Caco-2 (cell line): ENCODE data around the gene TTC33. TPM values are rescaled to one million over a fixed set of nuclear protein-coding genes. Genes with fewer than 3 reads are reported as not detected.
A peak's percentile ranks its signal among the peaks of the same experiment; 100 is the strongest.

Source experiments
- BruUV-seq: library from RNA; stranded (reverse); fragments of 400-500 nt; replicated peaks from 2 replicates; lab custom pipeline; 2021; lab: Mats Ljungman, UMichigan
- CTCF ChIA-PET: fragments of 300-600 bp; sonication (Branson Sonifier 250); formaldehyde crosslinking; loops from one replicate; lab custom pipeline; 2022; ENCODE audit warnings: antibody characterized with exemption; lab: Charles Lee
- POLR2A ChIA-PET: fragments of 300-600 bp; sonication (Branson Sonifier 250); formaldehyde crosslinking; loops from one replicate; lab custom pipeline; 2022; ENCODE audit warnings: antibody characterized with exemption; lab: Charles Lee
- DNase-seq, 2 experiments: peaks; one replicate each; pipeline versions ENCODE4 v3.0.0 to v3.0.0-alpha.2; 2020 to 2022
- H3K27me3 ChIP-seq: replicated peaks from 2 replicates; pipeline ENCODE4 v1.6.0; 2011; ENCODE audit warnings: low read length; ENCODE audit not compliant: control insufficient read depth, insufficient read depth
- H3K36me3 ChIP-seq: 2 replicates; pipeline ENCODE4 v1.5.1; 2011; ENCODE audit warnings: low read length; ENCODE audit not compliant: control insufficient read depth, insufficient read depth
- H3K4me1 ChIP-seq: fragments of 250-450 bp; sonication (Bioruptor Pico); 2 replicates; pipeline ENCODE4 v1.5.1; 2020; ENCODE audit warnings: mild to moderate bottlenecking
- H3K4me3 ChIP-seq: 2 replicates; pipeline ENCODE4 v1.5.1; 2011; ENCODE audit warnings: low read depth, mild to moderate bottlenecking, control low read depth, low read length
- H3K9me3 ChIP-seq: fragments of 250-450 bp; sonication (Bioruptor Pico); 2 replicates; pipeline ENCODE4 v1.5.1; 2020; ENCODE audit warnings: mild to moderate bottlenecking, moderate library complexity
- H3K27ac Mint-ChIP-seq: one replicate; pipeline ENCODE4 v1.8.0; 2022; ENCODE audit warnings: mixed read lengths; ENCODE audit not compliant: unreplicated experiment
- H3K27me3 Mint-ChIP-seq: one replicate; pipeline ENCODE4 v1.8.0; 2022; ENCODE audit warnings: mixed read lengths; ENCODE audit not compliant: insufficient read depth, unreplicated experiment
- H3K36me3 Mint-ChIP-seq: one replicate; pipeline ENCODE4 v1.8.0; 2022; ENCODE audit warnings: mild to moderate bottlenecking, mixed read lengths; ENCODE audit not compliant: insufficient read depth, unreplicated experiment
- H3K4me1 Mint-ChIP-seq: one replicate; pipeline ENCODE4 v1.8.0; 2022; ENCODE audit warnings: low read depth, mixed read lengths; ENCODE audit not compliant: unreplicated experiment
- H3K4me3 Mint-ChIP-seq: one replicate; pipeline ENCODE4 v1.8.0; 2022; ENCODE audit warnings: mild to moderate bottlenecking, moderate library complexity, mixed read lengths; ENCODE audit not compliant: unreplicated experiment
- H3K9me3 Mint-ChIP-seq: one replicate; pipeline ENCODE4 v1.8.0; 2022; ENCODE audit warnings: mixed read lengths; ENCODE audit not compliant: unreplicated experiment
- intact Hi-C: fragments of 100-400 bp; cut with micrococcal nuclease; formaldehyde crosslinking; loops from one replicate; pipeline ENCODE4 v1.10.0; 2022; ENCODE audit not compliant: unreplicated experiment
- total RNA-seq: library from RNA; stranded (reverse); gene quantifications from 2 replicates; pipeline ENCODE4 v1.2.3, GENCODE V29; 2022
- TF ChIP-seq, protein P1 (sequence below), 2 experiments: fragments of 200-600 bp in 1 of 2; IDR thresholded peaks; 1 replicate in 1 of 2; 2 replicates in 1 of 2; pipeline versions ENCODE4 v1.5.1 to v1.8.0; 2011 to 2022; ENCODE audit warnings: antibody characterized with exemption in 1 of 2, control low read depth in 1 of 2, inconsistent platforms in 1 of 2, low read depth in 1 of 2, low read length in 1 of 2, mild to moderate bottlenecking in 1 of 2, moderate library complexity in 1 of 2; ENCODE audit not compliant: insufficient read depth in 1 of 2, severe bottlenecking in 1 of 2, unreplicated experiment in 1 of 2

The TTC33 gene
- total RNA-seq, 1 experiment from 2014 or later = 8.6 TPM

DNA sequence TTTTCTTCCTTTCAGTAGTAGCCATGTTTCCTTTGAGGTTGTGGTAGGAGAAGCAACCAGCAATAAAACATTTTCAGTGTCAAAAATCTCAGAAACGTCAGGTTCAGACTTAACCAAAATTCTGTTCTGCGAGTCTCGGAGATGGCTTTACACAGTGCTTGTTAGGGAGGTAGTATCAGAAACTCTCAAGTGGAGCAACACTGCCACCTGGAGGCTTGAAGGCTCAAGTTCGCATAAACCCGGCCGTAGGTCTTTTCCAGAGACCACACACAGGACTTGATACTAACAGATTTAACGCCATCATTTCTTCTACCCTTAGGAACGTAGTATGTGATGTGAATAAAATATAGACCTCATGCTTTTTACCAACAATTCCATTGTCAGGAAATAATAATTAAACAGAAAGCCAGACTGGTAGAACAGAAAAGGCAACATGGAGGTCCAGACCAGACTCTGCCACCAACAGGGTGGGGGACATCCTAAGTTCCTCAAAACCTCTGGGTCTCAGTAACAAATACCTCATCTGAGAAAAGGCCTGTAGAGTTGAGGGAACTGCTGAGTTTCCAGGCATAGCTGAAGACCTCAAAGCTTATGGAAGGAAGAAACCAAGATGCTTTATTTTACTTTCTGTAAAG, 67.5 kb downstream of the TTC33 start:
- no peak overlapping the region for H3K4me3 Mint-ChIP-seq
- Histone ChIP-seq H3K4me3 (no peak overlapping the region), H3K4me1 (no peaks in the 10 kb centered on the region), H3K36me3 (no peaks in the 10 kb centered on the region), H3K9me3 (no peaks in the 10 kb centered on the region), H3K27me3 (no peaks in the 10 kb centered on the region; the same call in 1 of the 2 replicates)
- ChIA-PET CTCF (no interaction called here), POLR2A (no interaction called here)
- H3K9me3 Mint-ChIP-seq = no peaks in the 10 kb centered on the region
- H3K27me3 Mint-ChIP-seq = peaks cover 2% of the 10 kb centered on the region
- no peaks in the 10 kb centered on the region for H3K36me3 Mint-ChIP-seq
- H3K4me1 Mint-ChIP-seq = no peaks in the 10 kb centered on the region
- DNase-seq = peak; percentile 77 to 82
- no peak overlapping the region for H3K27ac Mint-ChIP-seq
- TF ChIP-seq, protein P1, sequence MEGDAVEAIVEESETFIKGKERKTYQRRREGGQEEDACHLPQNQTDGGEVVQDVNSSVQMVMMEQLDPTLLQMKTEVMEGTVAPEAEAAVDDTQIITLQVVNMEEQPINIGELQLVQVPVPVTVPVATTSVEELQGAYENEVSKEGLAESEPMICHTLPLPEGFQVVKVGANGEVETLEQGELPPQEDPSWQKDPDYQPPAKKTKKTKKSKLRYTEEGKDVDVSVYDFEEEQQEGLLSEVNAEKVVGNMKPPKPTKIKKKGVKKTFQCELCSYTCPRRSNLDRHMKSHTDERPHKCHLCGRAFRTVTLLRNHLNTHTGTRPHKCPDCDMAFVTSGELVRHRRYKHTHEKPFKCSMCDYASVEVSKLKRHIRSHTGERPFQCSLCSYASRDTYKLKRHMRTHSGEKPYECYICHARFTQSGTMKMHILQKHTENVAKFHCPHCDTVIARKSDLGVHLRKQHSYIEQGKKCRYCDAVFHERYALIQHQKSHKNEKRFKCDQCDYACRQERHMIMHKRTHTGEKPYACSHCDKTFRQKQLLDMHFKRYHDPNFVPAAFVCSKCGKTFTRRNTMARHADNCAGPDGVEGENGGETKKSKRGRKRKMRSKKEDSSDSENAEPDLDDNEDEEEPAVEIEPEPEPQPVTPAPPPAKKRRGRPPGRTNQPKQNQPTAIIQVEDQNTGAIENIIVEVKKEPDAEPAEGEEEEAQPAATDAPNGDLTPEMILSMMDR (IDR thresholded peaks at IDR 0.05; ENCODE audit: insufficient read depth in 1 of 2, low read depth in 1 of 2, low read length in 1 of 2, severe bottlenecking in 1 of 2, unreplicated experiment in 1 of 2) = peak; percentile 87 to 90
- intact Hi-C loops = loop anchor here (1.0 to 10.0 kb wide), 6 partner anchors 48 to 1109 kb away; no protein-coding TSS in a partner anchor
- no TSS peak for BruUV-seq

DNA sequence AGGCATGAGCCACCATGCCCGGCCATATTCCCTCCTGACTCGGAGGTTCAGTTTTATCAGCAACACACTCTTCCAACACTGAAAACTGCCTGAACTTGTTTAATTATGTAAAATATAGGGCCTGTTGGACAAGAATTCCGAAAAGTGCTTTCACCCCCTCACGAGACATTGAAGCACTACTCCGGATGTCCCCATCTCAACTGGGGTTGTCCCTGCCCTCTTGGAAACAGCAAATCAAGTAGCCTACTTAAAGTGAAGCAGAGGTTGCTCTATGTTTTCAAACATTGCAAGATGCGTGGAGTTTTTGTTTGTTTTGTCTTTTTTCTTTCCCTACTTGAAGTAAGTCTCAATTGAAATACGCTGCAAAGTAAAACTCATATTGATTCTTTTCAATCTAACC, 68.4 kb downstream of the TTC33 start:
- TF ChIP-seq, protein P1 (IDR thresholded peaks at IDR 0.05; ENCODE audit: insufficient read depth in 1 of 2, low read depth in 1 of 2, low read length in 1 of 2, severe bottlenecking in 1 of 2, unreplicated experiment in 1 of 2) = no peak
- DNase-seq = no peak
- Mint-ChIP-seq H3K4me1 (no peaks in the 10 kb centered on the region), H3K27ac (no peak overlapping the region), H3K9me3 (no peaks in the 10 kb centered on the region), H3K4me3 (no peak overlapping the region), H3K36me3 (no peaks in the 10 kb centered on the region), H3K27me3 (peaks cover 7% of the 10 kb centered on the region)
- H3K4me3 ChIP-seq = no peak overlapping the region
- no TSS peak for BruUV-seq
- H3K4me1 ChIP-seq = no peaks in the 10 kb centered on the region
- H3K9me3 ChIP-seq = no peaks in the 10 kb centered on the region
- POLR2A ChIA-PET = no interaction called here
- H3K36me3 ChIP-seq = no peaks in the 10 kb centered on the region
- CTCF ChIA-PET = no interaction called here
- H3K27me3 ChIP-seq = no peaks in the 10 kb centered on the region; the same call in 1 of the 2 replicates
- intact Hi-C loops = loop anchor here (10.0 kb wide), 1 partner anchor 323 kb away; no protein-coding TSS in a partner anchor

- BruUV-seq = no TSS peak
- no peaks in the 10 kb centered on the region for H3K4me1 ChIP-seq
- Mint-ChIP-seq H3K4me1 (no peaks in the 10 kb centered on the region), H3K9me3 (no peaks in the 10 kb centered on the region), H3K4me3 (no peak overlapping the region), H3K27ac (no peak overlapping the region), H3K27me3 (peaks cover 18% of the 10 kb centered on the region), H3K36me3 (no peaks in the 10 kb centered on the region)
- no peak overlapping the region for H3K4me3 ChIP-seq
- ChIA-PET POLR2A (no interaction called here), CTCF (no interaction called here)
- no peak for DNase-seq
- no peaks in the 10 kb centered on the region for H3K9me3 ChIP-seq
- TF ChIP-seq, protein P1 (IDR thresholded peaks at IDR 0.05; ENCODE audit: insufficient read depth in 1 of 2, low read depth in 1 of 2, low read length in 1 of 2, severe bottlenecking in 1 of 2, unreplicated experiment in 1 of 2) = no peak
- intact Hi-C loops = loop anchor here (10.0 kb wide), 1 partner anchor 321 kb away; no protein-coding TSS in a partner anchor
- H3K36me3 ChIP-seq = no peaks in the 10 kb centered on the region
- peaks cover 5% of the 10 kb centered on the region for H3K27me3 ChIP-seq
Observed at GRCh38 chr5:40685976-40686486, 69.7 kb downstream of the TTC33 start.
